ENCODE data around the gene RGS10. TPM values are rescaled to one million over a fixed set of nuclear protein-coding genes. Genes with fewer than 3 reads are reported as not detected.

Gene RGS10
- total and polyA plus RNA-seq, 3 experiments from 2014 or later = 127 to 182 (median 130) TPM

DNA sequence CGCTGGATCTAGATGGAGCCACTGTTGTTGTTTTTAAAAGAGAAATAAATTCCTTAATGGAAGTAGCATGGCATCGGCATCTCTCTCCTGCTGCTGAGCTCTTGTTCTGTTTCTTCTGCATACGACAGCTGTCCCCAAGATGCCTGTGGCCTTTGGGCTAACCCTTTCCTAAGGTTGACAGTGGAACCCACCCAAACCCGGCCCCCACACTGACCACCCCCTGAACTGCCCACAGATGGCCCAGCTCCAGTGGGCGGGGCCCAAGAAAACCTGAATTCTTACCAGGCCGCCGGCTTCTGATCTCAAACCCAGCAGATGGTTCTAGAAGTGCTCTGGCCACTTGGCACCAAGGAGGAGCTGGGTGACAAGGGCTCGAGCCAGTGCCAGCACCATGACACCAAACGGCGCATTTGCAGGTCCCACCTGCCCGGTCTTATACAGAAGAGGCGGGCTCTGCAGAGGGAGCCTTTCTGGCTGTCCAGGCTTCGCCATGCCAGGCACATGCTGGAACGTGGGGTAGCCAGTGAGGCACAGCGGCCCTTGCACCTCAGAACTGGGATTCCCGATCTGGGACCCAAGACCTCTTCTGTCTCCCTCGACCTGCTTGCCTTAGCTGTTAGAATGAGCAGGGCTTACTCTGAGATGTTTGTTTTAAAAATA is 82.7 kb downstream of the RGS10 start:
- Histone ChIP-seq H3K9me3 (ENCODE audit: low read length) (no peaks in the 10 kb centered on the region), H3K36me3 (ENCODE audit: insufficient read depth, low read length) (no peaks in the 10 kb centered on the region), H3K27ac (ENCODE audit: low read depth, low read length) (no peak overlapping the region), H3K4me1 (ENCODE audit: insufficient read depth, low read length) (no peaks in the 10 kb centered on the region), H3K27me3 (ENCODE audit: insufficient read depth, low read length, poor library complexity, severe bottlenecking) (no peaks in the 10 kb centered on the region), H3K4me3 (ENCODE audit: low read length) (no peak overlapping the region)
- H3K27ac Mint-ChIP-seq = no peak overlapping the region
- peaks cover 0 to 6% (median 0%) of the 10 kb centered on the region in 5 donors for H3K9me3 Mint-ChIP-seq
- DNase-seq = no peak
- peaks cover 0 to 4% of the 10 kb centered on the region in 2 donors for H3K27me3 Mint-ChIP-seq
- POLR2A ChIA-PET = no interaction called here
- CTCF ChIA-PET = interaction anchor here (1.7 kb wide), 1 partner anchor 30 kb away, joined by 5 read pairs; no protein-coding TSS in a partner anchor
- H3K4me3 Mint-ChIP-seq = no peak overlapping the region
- H3K36me3 Mint-ChIP-seq = peaks cover 0 to 9% (median 6%) of the 10 kb centered on the region in 3 donors
- no peaks in the 10 kb centered on the region for H3K4me1 Mint-ChIP-seq

- CTCF ChIA-PET = interaction anchor here (1.2 to 1.7 kb wide), 4 partner anchors 10 to 260 kb away, joined by 3 to 5 read pairs (median 4); no protein-coding TSS in a partner anchor
- no peak overlapping the region for H3K27ac ChIP-seq (ENCODE audit: low read depth, low read length)
- POLR2A ChIA-PET = no interaction called here
Observed at GRCh38 chr10:119457966-119458766, 84.4 kb downstream of the RGS10 start.

DNA sequence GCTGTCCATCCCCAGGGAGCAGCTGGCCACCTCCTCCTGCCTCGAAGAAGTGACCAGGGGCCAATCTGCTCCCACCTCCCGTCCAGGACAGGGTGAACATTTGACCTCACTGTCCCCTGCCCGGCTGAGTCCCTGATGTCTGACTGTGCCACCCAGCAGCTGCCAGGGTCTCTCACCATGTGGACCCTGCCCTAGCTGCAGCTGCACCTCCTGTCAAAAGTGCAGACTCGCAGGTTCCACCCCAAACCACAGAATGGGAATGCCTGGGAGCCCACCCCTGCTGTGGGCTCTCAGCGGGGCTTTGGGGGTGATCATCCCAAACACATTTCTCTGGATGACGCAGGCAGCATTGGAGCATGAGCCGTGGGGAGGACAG is 86.1 kb downstream of the RGS10 start:
- H3K36me3 ChIP-seq (ENCODE audit: insufficient read depth, low read length) = no peaks in the 10 kb centered on the region
- no peak overlapping the region for H3K27ac Mint-ChIP-seq
- H3K27me3 Mint-ChIP-seq = no peaks in the 10 kb centered on the region
- H3K4me3 Mint-ChIP-seq = no peak overlapping the region
- ChIA-PET POLR2A (no interaction called here), CTCF (interaction anchor here (0.6 to 1.4 kb wide), 4 partner anchors 8 to 258 kb away, joined by 3 to 5 read pairs (median 4); no protein-coding TSS in a partner anchor)
- no peak overlapping the region for H3K4me3 ChIP-seq (ENCODE audit: low read length)
- H3K9me3 ChIP-seq (ENCODE audit: low read length) = no peaks in the 10 kb centered on the region
- peaks cover 0 to 29% (median 0%) of the 10 kb centered on the region in 3 donors for H3K36me3 Mint-ChIP-seq
- no peak for DNase-seq
- no peak overlapping the region for H3K27ac ChIP-seq (ENCODE audit: low read depth, low read length)
- no peaks in the 10 kb centered on the region for H3K27me3 ChIP-seq (ENCODE audit: insufficient read depth, low read length, poor library complexity, severe bottlenecking)
- no peaks in the 10 kb centered on the region for H3K4me1 ChIP-seq (ENCODE audit: insufficient read depth, low read length)
- no peaks in the 10 kb centered on the region for H3K4me1 Mint-ChIP-seq
- H3K9me3 Mint-ChIP-seq = no peaks in the 10 kb centered on the region

More at GRCh38 chr10:119457966-119458766, 84.4 kb downstream of the RGS10 start:
- Mint-ChIP-seq H3K27ac (no peak overlapping the region), H3K27me3 (peaks cover 0 to 2% of the 10 kb centered on the region in 2 donors), H3K4me1 (no peaks in the 10 kb centered on the region), H3K36me3 (peaks cover 0 to 18% (median 6%) of the 10 kb centered on the region in 3 donors), H3K4me3 (no peak overlapping the region), H3K9me3 (peaks cover 0 to 6% (median 0%) of the 10 kb centered on the region in 5 donors)
- no peaks in the 10 kb centered on the region for H3K9me3 ChIP-seq (ENCODE audit: low read length)
- H3K4me3 ChIP-seq (ENCODE audit: low read length) = no peak overlapping the region
- no peak for DNase-seq
- H3K36me3 ChIP-seq (ENCODE audit: insufficient read depth, low read length) = no peaks in the 10 kb centered on the region
- H3K4me1 ChIP-seq (ENCODE audit: insufficient read depth, low read length) = no peaks in the 10 kb centered on the region
- H3K27me3 ChIP-seq (ENCODE audit: insufficient read depth, low read length, poor library complexity, severe bottlenecking) = no peaks in the 10 kb centered on the region

- H3K36me3 Mint-ChIP-seq = peaks cover 0 to 31% (median 0%) of the 10 kb centered on the region in 3 donors
- H3K4me1 ChIP-seq (ENCODE audit: insufficient read depth, low read length) = no peaks in the 10 kb centered on the region
- no peaks in the 10 kb centered on the region for H3K27me3 ChIP-seq (ENCODE audit: insufficient read depth, low read length, poor library complexity, severe bottlenecking)
- DNase-seq = no peak
- ChIA-PET POLR2A (no interaction called here), CTCF (interaction anchor here (0.6 to 1.1 kb wide), 2 partner anchors 10 to 25 kb away, joined by 3 to 5 read pairs; no protein-coding TSS in a partner anchor)
- no peak overlapping the region for H3K27ac Mint-ChIP-seq
- H3K9me3 ChIP-seq (ENCODE audit: low read length) = no peaks in the 10 kb centered on the region
- H3K27me3 Mint-ChIP-seq = no peaks in the 10 kb centered on the region
- H3K4me3 ChIP-seq (ENCODE audit: low read length) = no peak overlapping the region
- no peaks in the 10 kb centered on the region for H3K36me3 ChIP-seq (ENCODE audit: insufficient read depth, low read length)
- H3K4me3 Mint-ChIP-seq = no peak overlapping the region
- H3K4me1 Mint-ChIP-seq = no peaks in the 10 kb centered on the region
- no peaks in the 10 kb centered on the region for H3K9me3 Mint-ChIP-seq
- no peak overlapping the region for H3K27ac ChIP-seq (ENCODE audit: low read depth, low read length)
Observed at GRCh38 chr10:119455609-119456434, 86.7 kb downstream of the RGS10 start.

GRCh38 chr10:119454990-119455389 is 87.5 kb downstream of the RGS10 start:
- Mint-ChIP-seq H3K9me3 (no peaks in the 10 kb centered on the region), H3K4me1 (no peaks in the 10 kb centered on the region), H3K4me3 (no peak overlapping the region), H3K36me3 (peaks cover 0 to 34% (median 0%) of the 10 kb centered on the region in 3 donors), H3K27ac (no peak overlapping the region), H3K27me3 (no peaks in the 10 kb centered on the region)
- Histone ChIP-seq H3K27me3 (ENCODE audit: insufficient read depth, low read length, poor library complexity, severe bottlenecking) (no peaks in the 10 kb centered on the region), H3K27ac (ENCODE audit: low read depth, low read length) (no peak overlapping the region), H3K4me3 (ENCODE audit: low read length) (no peak overlapping the region), H3K36me3 (ENCODE audit: insufficient read depth, low read length) (no peaks in the 10 kb centered on the region), H3K4me1 (ENCODE audit: insufficient read depth, low read length) (no peaks in the 10 kb centered on the region), H3K9me3 (ENCODE audit: low read length) (no peaks in the 10 kb centered on the region)
- POLR2A ChIA-PET = no interaction called here
- no peak for DNase-seq
- CTCF ChIA-PET = interaction anchor here (1.4 kb wide), 1 partner anchor 88 kb away, joined by 5 read pairs; the partner anchor contains the start of gene RGS10

DNA sequence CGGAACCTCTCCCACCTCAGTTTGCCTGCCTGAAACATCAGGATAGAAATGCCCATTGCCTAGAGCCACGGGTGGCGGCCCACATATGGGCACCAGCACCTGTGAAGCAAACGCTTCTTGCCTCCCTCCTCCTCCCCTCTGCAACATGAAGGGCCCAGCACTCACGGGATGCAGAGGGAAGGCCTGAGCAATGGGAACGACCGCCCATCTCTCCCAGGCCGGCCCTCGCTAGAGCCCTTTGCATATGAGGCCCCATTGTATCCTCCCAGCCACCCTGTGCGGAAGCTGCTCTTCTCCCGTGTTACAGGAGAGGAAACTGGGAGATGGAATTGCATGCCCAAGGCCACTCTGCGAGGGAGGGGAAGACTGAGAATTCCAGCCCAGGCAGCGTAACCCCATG is 88.2 kb downstream of the RGS10 start:
- H3K36me3 Mint-ChIP-seq = peaks cover 0 to 37% (median 0%) of the 10 kb centered on the region in 3 donors
- no peaks in the 10 kb centered on the region for H3K4me1 ChIP-seq (ENCODE audit: insufficient read depth, low read length)
- no peaks in the 10 kb centered on the region for H3K9me3 ChIP-seq (ENCODE audit: low read length)
- H3K27me3 Mint-ChIP-seq = no peaks in the 10 kb centered on the region
- H3K4me1 Mint-ChIP-seq = no peaks in the 10 kb centered on the region
- H3K9me3 Mint-ChIP-seq = no peaks in the 10 kb centered on the region
- no peak overlapping the region for H3K4me3 ChIP-seq (ENCODE audit: low read length)
- CTCF ChIA-PET = interaction anchor here (1.4 kb wide), 1 partner anchor 89 kb away, joined by 5 read pairs; the partner anchor contains the start of gene RGS10
- DNase-seq = no peak
- H3K4me3 Mint-ChIP-seq = no peak overlapping the region
- H3K27me3 ChIP-seq (ENCODE audit: insufficient read depth, low read length, poor library complexity, severe bottlenecking) = no peaks in the 10 kb centered on the region
- H3K27ac ChIP-seq (ENCODE audit: low read depth, low read length) = no peak overlapping the region
- H3K36me3 ChIP-seq (ENCODE audit: insufficient read depth, low read length) = no peaks in the 10 kb centered on the region
- POLR2A ChIA-PET = no interaction called here
- no peak overlapping the region for H3K27ac Mint-ChIP-seq

- CTCF ChIA-PET = interaction anchor here (1.4 kb wide), 1 partner anchor 90 kb away, joined by 5 read pairs; the partner anchor contains the start of gene RGS10
- peaks cover 0 to 47% (median 0%) of the 10 kb centered on the region in 3 donors for H3K36me3 Mint-ChIP-seq
Observed at GRCh38 chr10:119453313-119453712, 89.2 kb downstream of the RGS10 start.

More at GRCh38 chr10:119453313-119453712, 89.2 kb downstream of the RGS10 start:
- Mint-ChIP-seq H3K4me3 (no peak overlapping the region), H3K27ac (no peak overlapping the region), H3K9me3 (no peaks in the 10 kb centered on the region), H3K27me3 (no peaks in the 10 kb centered on the region), H3K4me1 (no peaks in the 10 kb centered on the region)
- no peaks in the 10 kb centered on the region for H3K36me3 ChIP-seq (ENCODE audit: insufficient read depth, low read length)
- H3K4me3 ChIP-seq (ENCODE audit: low read length) = no peak overlapping the region
- no peaks in the 10 kb centered on the region for H3K9me3 ChIP-seq (ENCODE audit: low read length)
- no peak for DNase-seq
- H3K4me1 ChIP-seq (ENCODE audit: insufficient read depth, low read length) = no peaks in the 10 kb centered on the region
- POLR2A ChIA-PET = no interaction called here
- H3K27ac ChIP-seq (ENCODE audit: low read depth, low read length) = no peak overlapping the region
- no peaks in the 10 kb centered on the region for H3K27me3 ChIP-seq (ENCODE audit: insufficient read depth, low read length, poor library complexity, severe bottlenecking)

All from CD8-positive, alpha-beta memory T cell (primary cell).